Heart right ventricle (tissue), 16 donors: Measurements from ENCODE around the gene MBNL2. TPM values are rescaled to one million over a fixed set of nuclear protein-coding genes. Genes with fewer than 3 reads are reported as not detected.

Source experiments
- ATAC-seq, 8 donors: fragments of 200-7000 bp; cut with Tn5 transposase; one replicate each; pipeline ENCODE4 v1.9.1; 2020; ENCODE audit warnings: mild to moderate bottlenecking in 8 of 8, moderate library complexity in 8 of 8, moderate number of reproducible peaks in 1 of 8
- DNase-seq, 2 donors: peaks; one replicate each; pipeline ENCODE4 v3.0.0-alpha.2; 2020
- H3K27ac ChIP-seq, 10 donors: fragments of 200-600 bp; sonication (generic) in 2 of 10; one replicate each; pipeline versions ENCODE4 v1.5.0 to v1.8.0; 2020 to 2022; ENCODE audit warnings: mild to moderate bottlenecking in 3 of 10
- H3K27me3 ChIP-seq, 7 donors: fragments of 200-600 bp; one replicate each; pipeline ENCODE4 v1.8.0; 2021 to 2022; ENCODE audit warnings: mild to moderate bottlenecking in 2 of 7
- H3K36me3 ChIP-seq, 9 donors: fragments of 200-600 bp; sonication (generic) in 1 of 9; one replicate each; pipeline versions ENCODE4 v1.5.0 to v1.8.0; 2020 to 2022; ENCODE audit warnings: mild to moderate bottlenecking in 2 of 9
- H3K4me1 ChIP-seq, 9 donors: fragments of 200-600 bp; sonication (generic) in 1 of 9; one replicate each; pipeline versions ENCODE4 v1.5.0 to v1.8.0; 2020 to 2022; ENCODE audit warnings: mild to moderate bottlenecking in 4 of 9
- H3K4me3 ChIP-seq, 10 donors: fragments of 200-600 bp; sonication (generic) in 2 of 10; one replicate each; pipeline versions ENCODE4 v1.5.0 to v1.8.0; 2020 to 2022; ENCODE audit warnings: mild to moderate bottlenecking in 7 of 10, moderate library complexity in 2 of 10
- H3K9me3 ChIP-seq, 11 donors: fragments of 200-600 bp in 10 of 11; sonication (generic) in 2 of 11; one replicate each; pipeline versions ENCODE4 v1.5.0 to v1.8.0; 2013 to 2022; ENCODE audit warnings: mild to moderate bottlenecking in 2 of 11, control low read depth in 1 of 11, moderate library complexity in 1 of 11
- CTCF ChIP-seq, 9 donors: fragments of 200-600 bp; sonication (generic) in 2 of 9; IDR thresholded peaks; one replicate each; pipeline versions ENCODE4 v1.5.0 to v1.8.0; 2021 to 2022; ENCODE audit warnings: antibody characterized with exemption in 9 of 9, mild to moderate bottlenecking in 5 of 9, moderate library complexity in 1 of 9
- WGBS, 2 donors: extraction: QIAGEN DNeasy Blood & Tissue Kit; methylation state at CpG; one replicate each; pipeline ENCODE4 v1.1.7; 2013; ENCODE audit warnings: inconsistent platforms in 1 of 2; 5-methylcytosine and 5-hydroxymethylcytosine counted together
- intact Hi-C, 10 donors: fragments of 100-400 bp; cut with DNase I; formaldehyde crosslinking; loops; one replicate each; pipeline versions ENCODE4 v1.11.1 to v1.14.2; 2022
- polyA plus RNA-seq, 2 donors: library from polyadenylated mRNA; stranded (reverse); fragments of 200-250 nt; gene quantifications; one replicate each; pipeline ENCODE4 v1.2.3, GENCODE V29; 2013
- total RNA-seq, 10 donors: library from RNA; stranded (reverse); fragmentation: NEBNext Ultra II Directional in 3 of 10; extraction: Animal tissue kit (Norgen Biotek cat#: 25700) in 3 of 10; gene quantifications; one replicate each; pipeline versions ENCODE4 v1.2.1 to v1.2.4, GENCODE V29; 2021 to 2023
- donor health status: Arrhythmogenic right ventricular cardiomyopathy.
- donor health status: ischemic (EF 13 %, LVEDD 7.1; RV severe dilation, severe dysfunction).
- donor health status: healthy with polysubstance abuse.
- donor health status: DM: no; HTN: yes; CAD: no.
- donor health status: DM: no; HTN: no; CAD: no.
- donor health status: ischemic (EF 25% LVEDD 6.9; RV normal size, moderate dysfunction).
- donor health status: ischemic (EF 25% LVEDD 5.7; RV mildly dilated, moderate dysfunction).
- donor health status: healthy.
- donor health status: DM: yes; HTN: yes; CAD: no.
- donor health status: Ischemic cardiomyopathy.
- donor health status: ischemic (EF 35%, LVEDD 5.7; RV mildly dilated, moderate dysfunction).
- donor health status: nonischemic (EF 11% LVEDD 7.7; RV severe dilation, severe dysfunction).
- donor health status: DM: yes; HTN: yes; CAD: no.
- donor health status: PGD.
- donor health status: ischemic (EF 29% LVEDD 5.4; RV normal size, mild dysfunction).
- donor health status: nonischemic (EF 23%, LVEDD 6.1; RV moderate dilation, normal function).

The MBNL2 gene
- total and polyA plus RNA-seq, 12 donors = 17.2 to 95.0 (median 83.2) TPM

- ATAC-seq = no peak
- H3K27ac ChIP-seq = no peak overlapping the region
- DNase-seq = no peak
- no peak overlapping the region for H3K4me3 ChIP-seq
- 85 to 86% methylated on average over 4 of the region's 4 CpGs for WGBS, 2 donors
- peaks cover 0 to 88% (median 70%) of the 10 kb centered on the region in 9 donors for H3K4me1 ChIP-seq
- H3K36me3 ChIP-seq = no peaks in the 10 kb centered on the region
- no peaks in the 10 kb centered on the region for H3K9me3 ChIP-seq
- H3K27me3 ChIP-seq = no peaks in the 10 kb centered on the region
- intact Hi-C loops = no loop called here
- no peak for TF ChIP-seq CTCF (IDR thresholded peaks at IDR 0.05)
Measured at GRCh38 chr13:97282705-97283104, 60.6 kb downstream of the MBNL2 start.

- DNase-seq = no peak
- H3K27ac ChIP-seq = peak overlapping the region in 1 of 10 donors; percentile 1
- H3K4me3 ChIP-seq = no peak overlapping the region
- no peaks in the 10 kb centered on the region for H3K36me3 ChIP-seq
- intact Hi-C loops = no loop called here
- no peaks in the 10 kb centered on the region for H3K9me3 ChIP-seq
- no peaks in the 10 kb centered on the region for H3K27me3 ChIP-seq
- no peak for ATAC-seq
- WGBS, 2 donors = 95 to 97% methylated on average over 2 of the region's 2 CpGs
- H3K4me1 ChIP-seq = peaks cover 0 to 84% (median 59%) of the 10 kb centered on the region in 9 donors
- no peak for TF ChIP-seq CTCF (IDR thresholded peaks at IDR 0.05)
Measured at GRCh38 chr13:97283888-97284287, 61.8 kb downstream of the MBNL2 start.

- no peak for DNase-seq
- ATAC-seq = peak in 1 of 8 donors; percentile 36
- H3K27me3 ChIP-seq = no peaks in the 10 kb centered on the region
- 77 to 89% methylated on average over 3 of the region's 3 CpGs for WGBS, 2 donors
- no peaks in the 10 kb centered on the region for H3K9me3 ChIP-seq
- H3K27ac ChIP-seq = no peak overlapping the region
- no peak for TF ChIP-seq CTCF (IDR thresholded peaks at IDR 0.05)
- H3K4me3 ChIP-seq = no peak overlapping the region
- peaks cover 0 to 77% (median 53%) of the 10 kb centered on the region in 9 donors for H3K4me1 ChIP-seq
- intact Hi-C loops = no loop called here
- H3K36me3 ChIP-seq = no peaks in the 10 kb centered on the region
Measured at GRCh38 chr13:97284558-97284957, 62.4 kb downstream of the MBNL2 start.

GRCh38 chr13:97285221-97285955, 63.3 kb downstream of the MBNL2 start:
- H3K4me1 ChIP-seq = peaks cover 0 to 69% (median 45%) of the 10 kb centered on the region in 9 donors
- H3K9me3 ChIP-seq = no peaks in the 10 kb centered on the region
- TF ChIP-seq CTCF (IDR thresholded peaks at IDR 0.05) = no peak
- no peak for ATAC-seq
- no peaks in the 10 kb centered on the region for H3K36me3 ChIP-seq
- no peak for DNase-seq
- no peak overlapping the region for H3K4me3 ChIP-seq
- no peaks in the 10 kb centered on the region for H3K27me3 ChIP-seq
- intact Hi-C loops = no loop called here
- WGBS, 2 donors = 89 to 90% methylated on average over 6 of the region's 6 CpGs
- H3K27ac ChIP-seq = no peak overlapping the region
